ENCODE measurements around the gene KAZN.

The KAZN gene

DNA sequence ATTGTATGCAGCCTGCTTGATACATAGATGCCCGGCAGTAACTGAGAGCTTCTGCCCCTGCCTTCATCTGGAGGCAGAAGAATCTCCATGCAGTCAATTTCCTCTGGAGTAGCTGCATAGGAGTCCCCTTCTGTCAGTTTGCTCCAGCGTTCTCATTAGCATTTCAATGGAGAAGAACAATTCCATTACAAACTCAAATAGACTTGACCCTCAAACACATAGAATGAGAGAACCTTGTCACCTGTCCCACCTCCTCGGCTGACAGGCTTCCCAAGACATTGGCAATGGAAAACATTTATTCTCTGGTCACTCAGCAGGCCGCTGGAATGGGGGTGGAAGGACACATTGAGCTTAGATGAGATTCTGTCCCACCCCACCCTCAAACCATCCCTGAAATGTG, 509.4 kb downstream of the KAZN start:
- no peak for DNase-seq (ENCODE audit: low spot score)

DNA sequence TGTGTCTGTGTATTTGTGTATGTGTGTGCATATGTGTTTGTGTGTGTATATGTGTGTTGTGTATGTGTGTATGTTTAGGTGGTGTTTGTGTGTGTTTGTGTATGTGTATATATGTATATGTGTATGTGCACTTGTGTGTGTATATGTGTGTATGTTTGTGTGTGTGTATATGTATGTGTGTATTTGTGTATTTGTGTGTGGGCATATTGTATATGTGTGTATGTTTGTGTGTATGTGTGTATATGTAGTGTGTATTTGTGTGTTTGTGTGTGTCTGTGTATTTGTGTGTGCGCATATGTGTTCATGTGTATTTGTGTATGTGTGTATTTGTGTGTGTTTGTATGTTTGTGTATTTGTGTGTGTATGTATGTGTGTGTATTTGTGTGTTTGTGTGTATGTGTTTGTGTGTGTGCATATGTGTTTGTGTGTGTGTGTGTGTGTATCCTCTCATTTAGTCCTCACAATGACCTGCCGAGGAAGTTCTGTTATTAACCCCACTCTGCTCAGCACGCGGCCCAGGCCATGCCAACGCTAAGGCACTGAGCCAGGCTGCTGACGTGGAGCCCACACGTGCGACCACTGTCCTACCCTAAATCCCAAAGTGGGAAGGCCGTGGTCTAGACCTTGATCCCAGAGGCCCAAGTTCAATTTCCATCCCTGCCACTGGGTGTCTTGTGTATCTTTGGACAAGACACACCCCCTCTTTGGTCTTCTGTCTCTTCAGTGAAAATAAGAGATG, 511.8 kb downstream of the KAZN start:
- no peak for DNase-seq (ENCODE audit: low spot score)

DNA sequence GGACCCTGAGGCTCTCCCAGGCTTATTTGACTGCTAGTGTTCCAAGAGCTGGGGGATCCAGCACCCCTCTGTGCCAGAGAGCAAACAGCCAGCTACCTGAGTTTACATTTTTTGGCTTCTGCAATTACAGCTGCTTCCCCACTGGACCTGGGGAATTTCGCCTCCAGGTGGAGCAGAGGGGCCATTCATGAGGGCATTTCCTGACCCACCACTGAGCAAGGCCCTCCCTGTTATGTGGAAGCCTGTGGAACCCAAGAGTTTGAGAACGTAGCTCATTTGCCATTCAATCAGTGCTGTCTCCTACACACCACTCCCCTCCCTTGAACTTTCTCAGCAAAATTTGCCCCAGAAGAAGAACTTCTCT, 512.4 kb downstream of the KAZN start:
- DNase-seq (ENCODE audit: low spot score), result no peak

DNA sequence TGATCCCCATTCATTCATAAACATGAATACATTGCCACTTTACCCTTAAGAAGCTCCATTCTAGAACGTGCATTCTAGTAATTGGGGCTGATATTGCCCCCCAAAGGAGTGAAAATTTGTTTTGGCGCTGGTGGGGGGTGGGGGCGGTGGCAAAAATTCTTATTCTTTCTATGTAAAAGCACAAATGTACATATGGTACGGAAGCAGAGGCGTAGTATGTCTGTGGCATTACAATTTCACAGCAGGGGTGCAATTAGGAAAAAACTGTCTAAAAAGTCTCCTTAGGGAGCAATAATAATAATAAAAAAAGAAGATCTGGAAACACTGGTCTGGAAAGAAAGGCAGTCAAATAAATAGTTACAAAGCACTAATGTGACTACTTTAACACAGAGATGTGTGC, 514.7 kb downstream of the KAZN start:
- DNase-seq (ENCODE audit: low spot score), result no peak

DNA sequence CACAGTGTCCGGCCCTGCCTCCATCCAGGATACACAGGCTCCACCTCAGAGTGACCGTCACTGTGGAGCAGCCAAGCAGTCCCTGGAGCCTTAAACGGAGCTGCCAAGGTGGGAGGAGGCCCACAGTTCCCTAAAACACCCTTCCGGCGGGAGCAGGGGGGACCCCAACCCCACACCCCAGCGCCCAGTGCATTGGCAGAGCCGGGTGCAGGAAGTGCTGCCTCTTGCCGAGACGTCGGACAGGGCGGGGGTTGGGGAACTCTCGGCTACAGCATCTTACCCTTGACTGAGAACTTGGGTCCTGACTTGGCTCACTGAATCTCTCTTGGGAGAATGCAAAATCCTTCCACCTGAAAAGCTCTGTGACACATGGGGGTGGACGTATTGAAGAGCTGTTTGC, 516.4 kb downstream of the KAZN start:
- DNase-seq (ENCODE audit: low spot score), result no peak

DNA sequence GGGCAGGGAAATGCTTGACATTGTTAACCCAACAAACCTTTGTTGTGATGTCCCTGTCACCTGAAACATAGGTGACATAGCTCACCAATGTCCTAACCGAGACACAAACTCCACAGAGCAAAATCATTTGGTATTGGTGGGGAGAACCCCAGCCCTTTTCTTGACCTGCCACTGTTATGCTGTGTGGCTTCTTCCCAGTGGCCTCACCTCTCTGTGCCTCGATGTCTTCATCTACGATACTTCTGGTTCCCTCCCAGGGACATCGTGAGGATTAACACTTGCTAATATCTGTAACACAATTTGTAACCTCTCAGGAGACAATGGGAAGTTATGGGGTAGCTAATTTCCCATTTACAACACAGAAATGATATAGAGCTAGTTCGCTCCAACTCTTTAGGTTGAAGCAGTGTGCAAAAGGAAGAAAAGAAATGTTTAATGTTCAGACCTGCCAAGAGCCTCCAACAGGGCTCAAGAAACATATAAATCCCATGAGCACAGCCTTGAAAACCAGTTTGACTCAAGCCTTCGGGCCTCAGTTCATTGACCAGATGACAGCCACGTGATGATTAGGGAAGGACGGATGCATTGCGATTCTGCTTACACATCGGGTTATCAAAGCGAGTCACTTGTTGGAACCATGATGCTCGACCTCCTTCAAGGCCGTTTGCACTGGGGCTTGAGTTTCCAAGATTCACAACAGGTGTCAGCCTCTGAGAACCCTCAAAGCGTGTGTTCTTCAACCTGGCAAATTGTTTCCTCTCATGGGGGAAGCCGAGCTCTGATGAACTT, 517.3 kb downstream of the KAZN start:
- DNase-seq (ENCODE audit: low spot score), result no peak

DNA sequence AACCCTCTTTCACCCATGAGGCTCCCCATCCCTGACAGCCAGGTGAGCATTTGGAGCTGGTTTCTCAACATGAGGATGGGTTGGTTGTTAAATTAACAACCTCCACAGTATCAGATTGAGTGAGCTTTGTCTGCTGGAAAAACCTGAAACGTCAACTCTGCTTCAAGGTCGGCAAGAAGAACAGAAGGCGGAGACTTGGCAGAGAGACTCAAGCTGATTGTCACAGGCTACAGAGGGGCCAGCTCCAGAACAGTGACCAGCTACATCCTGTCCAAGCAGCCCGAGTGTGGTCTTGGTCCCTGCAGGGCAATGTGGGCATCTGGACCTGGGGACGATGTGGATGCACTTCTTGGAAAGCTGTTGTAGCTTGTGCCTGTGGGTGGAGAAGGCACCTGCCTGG, 518.5 kb downstream of the KAZN start:
- DNase-seq (ENCODE audit: low spot score), result no peak

DNA sequence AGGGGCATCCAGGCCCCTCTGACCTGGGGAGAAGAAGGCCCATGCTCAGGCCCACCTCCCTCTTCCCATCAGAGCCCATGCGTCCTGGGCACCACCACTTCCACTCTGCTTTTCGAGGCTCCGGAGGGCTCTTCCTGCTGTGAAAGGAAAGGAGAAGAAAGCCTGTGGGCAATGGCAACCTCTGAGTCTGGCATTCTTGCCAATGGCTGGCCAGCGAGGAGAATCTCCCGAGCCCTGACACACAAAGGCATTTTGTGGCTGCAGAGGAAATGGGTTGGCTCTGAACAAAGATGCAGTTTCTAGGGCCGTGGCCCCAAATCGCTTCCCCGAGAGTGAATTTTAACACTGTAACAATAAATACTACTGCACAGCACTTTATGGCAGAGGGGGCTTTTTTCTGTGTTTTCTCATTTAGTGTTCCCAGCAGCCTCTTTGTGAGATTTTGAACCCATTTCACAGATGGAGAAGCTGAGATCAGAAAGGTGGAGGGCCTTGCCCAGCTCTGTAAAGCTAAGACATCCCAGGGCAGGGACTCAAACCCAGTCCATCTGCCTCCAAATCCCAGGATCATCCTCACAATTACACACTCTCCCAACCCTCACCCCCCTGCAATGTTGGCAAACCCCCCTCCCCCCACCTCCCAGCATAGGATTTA, 519.3 kb downstream of the KAZN start:
- no peak for DNase-seq (ENCODE audit: low spot score)

DNA sequence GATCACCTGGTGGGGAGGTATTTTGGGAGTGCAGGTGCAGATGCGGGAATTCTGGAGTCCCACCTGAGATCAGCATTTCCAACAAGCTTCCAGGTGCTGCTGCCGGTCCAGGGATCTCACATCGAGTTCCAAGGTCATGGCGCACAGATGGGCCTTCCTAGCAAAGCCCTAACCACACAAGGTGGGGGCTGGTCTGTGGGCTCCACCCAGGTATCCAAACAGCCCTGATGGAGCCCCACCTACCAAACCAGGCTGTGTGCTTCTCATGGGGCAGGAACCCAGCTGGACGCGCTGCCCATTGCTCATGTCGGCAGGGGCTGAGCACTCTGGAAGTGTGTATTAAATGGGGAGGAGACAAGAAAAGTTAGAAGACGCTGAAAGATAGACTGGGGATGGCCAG, 520.1 kb downstream of the KAZN start:
- DNase-seq (ENCODE audit: low spot score), result no peak

DNA sequence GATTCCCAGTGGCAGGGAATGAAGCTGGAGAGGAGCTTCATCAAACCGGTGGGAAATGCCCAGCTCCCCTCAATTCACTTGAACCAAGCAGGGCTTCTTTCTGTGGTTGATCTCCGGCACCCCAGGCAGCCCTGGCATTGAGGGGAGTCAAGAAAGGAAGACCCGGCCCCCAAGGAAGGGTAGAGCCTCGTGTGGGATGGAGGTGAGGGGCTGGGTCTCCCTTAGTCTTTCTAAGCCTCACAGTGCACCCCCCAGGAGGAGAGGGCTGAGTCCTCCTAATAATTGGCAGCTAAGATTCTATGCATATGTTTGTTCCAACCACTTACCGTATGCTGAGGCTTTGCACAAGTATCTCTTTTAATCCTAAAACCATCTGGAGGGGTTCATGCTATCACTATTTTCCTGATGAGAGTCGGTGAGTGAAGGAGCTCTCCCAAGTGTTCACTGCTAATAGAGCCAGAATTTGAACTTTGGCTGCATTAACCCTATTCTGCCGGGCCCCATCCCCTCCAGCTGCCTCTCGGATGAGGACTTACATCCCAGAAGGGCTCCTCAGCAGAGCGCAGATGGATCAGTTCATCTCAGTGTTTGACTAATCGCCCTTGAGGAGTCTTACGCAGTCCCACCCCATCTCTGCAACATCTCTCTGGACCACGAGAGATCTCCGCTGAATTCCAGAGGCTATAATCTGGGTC, 521.9 kb downstream of the KAZN start:
- DNase-seq (ENCODE audit: low spot score), result no peak

DNA sequence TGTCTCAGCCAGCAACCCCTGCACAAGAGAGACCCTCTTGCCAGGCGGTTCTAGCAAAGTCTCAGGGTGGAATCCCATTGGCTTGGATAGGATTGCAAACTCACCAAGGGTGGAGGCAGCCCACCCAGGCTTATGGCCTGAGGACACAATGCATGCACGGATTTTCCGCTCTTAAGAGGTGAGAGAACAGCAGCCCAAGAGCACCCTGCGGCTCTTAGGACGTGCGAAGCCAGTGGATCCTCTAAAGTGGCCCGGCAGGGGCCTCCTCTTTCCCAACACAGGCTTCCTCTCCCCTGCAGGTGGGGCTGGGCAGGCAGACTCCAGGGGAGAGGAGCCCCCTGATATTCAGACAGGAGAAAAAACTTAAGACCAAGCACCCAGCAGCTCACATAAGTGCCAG, 523.8 kb downstream of the KAZN start:
- DNase-seq (ENCODE audit: low spot score), result no peak

DNA sequence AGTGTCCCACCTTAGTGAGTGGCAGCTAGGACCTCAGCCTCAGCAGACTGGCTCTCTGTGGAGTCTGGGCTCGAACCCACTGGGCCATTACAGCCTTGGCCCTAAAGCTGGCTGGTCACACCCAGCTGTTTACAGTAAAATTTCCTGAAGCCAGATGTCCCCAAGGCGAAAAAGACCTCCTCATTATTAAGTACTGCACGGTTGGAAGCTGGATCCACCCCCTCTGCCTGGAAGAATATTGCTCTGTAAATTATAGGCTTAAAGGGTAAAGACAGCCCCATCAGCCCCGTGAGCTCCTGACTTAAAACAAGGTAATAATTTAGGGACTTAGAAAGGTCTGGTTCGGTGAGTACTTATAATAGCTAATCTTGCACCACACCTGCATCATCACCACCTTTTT, 524.8 kb downstream of the KAZN start:
- DNase-seq (ENCODE audit: low spot score), result no peak

DNA sequence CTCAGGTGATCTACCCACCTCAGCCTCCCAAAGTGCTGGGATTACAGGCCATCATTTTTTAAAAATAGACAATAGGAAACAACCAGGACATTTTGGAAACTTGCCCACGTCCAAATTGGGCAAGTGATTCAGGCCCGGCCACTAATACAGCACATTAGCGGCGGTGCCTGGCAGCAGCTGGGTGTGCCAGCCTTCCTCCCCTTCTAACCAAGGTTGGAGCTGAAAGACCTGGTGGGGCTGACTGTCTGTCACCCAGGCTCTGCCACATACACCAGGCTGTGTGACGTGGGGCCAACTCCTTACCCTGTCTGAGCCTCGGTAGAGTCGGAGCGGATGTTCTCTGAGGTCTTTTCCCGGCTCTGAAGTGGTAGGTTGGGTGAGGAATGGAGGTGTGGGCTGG, 525.4 kb downstream of the KAZN start:
- no peak for DNase-seq (ENCODE audit: low spot score)

DNA sequence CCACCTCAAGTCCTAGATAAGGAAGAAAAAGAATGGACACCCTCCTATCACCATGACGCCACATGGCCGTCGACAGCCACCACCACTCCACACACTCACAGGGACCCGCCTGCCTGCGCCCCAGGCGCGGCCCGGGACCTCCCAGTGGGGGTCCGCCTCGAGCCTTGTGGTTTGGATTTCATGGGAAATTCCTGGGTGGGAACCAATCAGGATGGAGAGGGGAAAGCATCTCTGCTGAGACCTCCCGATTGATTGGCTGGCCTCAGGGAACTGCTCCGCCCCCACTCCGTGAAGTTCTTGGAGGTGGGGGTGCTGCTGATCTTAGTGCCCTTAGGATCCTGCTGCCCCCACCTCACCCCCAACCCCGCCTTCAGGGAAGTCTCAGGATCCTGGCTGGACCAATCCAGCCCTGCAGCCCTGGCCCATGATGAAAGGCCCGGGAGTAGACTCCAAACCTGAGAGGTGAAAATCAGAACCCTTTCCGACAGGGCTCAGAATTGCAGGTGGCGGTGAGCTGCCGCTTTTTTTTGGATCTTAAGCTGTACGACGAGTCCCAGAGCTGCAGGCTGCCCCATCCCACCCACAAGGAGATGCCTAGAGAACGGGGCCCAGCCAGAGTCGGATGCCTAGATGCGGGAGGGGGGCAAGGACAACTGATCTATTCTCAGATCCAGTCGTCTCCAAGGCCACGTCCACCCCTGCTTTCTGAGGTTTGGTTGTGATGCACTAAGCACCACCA, 526.0 kb downstream of the KAZN start:
- DNase-seq (ENCODE audit: low spot score), result no peak

DNA sequence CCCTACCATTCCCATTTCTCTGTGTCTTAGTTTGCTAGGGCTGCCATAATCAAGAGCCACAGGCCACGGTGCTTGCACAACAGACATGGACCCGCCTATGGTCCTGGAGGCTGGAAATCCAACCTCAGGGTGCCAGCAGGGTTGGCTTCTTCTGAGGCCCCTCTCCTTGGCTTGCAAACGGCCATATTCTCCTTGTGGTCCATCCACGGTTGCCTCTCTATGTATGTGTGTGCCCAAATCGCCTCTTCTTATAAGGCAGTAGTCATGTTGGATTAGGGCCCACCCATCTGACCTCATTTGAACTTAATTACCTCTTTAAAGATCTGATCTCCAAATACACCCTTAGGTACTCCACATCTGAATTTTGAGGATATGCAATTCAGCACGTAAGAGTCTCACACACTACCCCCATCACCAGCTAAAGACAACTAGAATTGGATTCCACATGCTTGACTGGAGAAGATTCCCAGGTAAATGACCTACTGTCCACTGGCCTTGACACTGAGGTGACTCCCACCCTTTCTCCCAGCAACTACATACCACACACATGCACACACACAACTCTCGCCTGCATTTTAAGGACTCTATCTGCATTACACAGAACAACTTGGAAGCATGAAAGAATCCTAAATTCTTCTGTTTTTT, 526.7 kb downstream of the KAZN start:
- no peak for DNase-seq (ENCODE audit: low spot score)

DNA sequence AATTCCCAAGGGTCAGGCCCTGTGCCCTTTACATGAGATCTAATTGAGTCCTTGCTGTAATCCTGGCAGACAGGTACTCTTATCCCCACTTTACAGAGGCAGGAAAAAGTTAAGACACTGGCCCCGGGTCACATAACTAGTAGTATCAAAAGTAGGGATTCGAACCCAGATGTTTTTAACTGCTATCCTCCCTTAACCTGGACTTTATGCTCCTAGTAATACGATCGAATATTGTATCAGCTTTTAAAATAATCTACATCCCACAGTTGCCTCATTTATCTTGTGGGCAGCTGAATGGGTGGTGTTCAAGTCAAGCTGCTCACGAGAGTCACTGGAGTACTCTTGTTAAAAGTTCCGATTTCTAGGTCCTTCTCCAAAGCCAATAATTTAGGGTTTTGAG, 529.6 kb downstream of the KAZN start:
- no peak for DNase-seq (ENCODE audit: low spot score)

DNA sequence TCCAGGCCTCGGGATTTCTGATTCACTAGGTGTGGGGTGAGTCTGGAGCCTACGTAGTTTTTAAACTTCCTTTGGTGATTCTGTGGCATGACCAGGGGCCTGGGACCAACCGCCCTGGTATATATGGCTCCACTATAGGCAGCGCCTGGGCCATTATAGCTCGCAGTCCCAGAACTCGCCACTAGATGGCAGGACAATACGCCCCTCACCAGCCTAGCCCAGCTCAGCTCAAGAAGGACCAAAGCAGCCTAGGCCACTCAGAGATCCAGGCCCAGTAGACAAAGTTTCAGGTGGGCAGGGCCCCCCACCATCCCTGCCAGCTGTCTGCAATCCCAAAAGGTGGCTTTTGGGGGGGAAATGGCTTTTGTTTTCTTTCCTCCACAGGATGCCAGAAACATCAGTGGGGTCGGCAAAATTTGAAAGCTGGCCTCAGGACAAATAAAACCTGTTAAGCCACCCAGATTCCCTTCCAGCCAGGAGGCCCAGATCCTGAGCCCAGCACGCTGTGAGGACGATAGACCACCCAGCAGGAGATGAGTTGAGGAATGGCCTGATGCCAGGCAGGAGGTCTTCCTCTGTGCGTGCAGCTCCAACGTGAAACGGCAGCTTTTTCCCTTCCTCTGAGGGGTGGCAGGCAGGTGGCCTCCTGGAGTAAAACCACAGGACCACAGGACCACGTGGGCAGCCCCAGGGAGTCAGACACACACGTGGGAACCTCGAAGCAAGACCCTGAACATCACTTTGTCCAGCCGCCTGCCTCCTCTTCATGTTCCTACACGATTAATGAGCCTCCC, 530.2 kb downstream of the KAZN start:
- DNase-seq (ENCODE audit: low spot score), result peak; percentile 76

DNA sequence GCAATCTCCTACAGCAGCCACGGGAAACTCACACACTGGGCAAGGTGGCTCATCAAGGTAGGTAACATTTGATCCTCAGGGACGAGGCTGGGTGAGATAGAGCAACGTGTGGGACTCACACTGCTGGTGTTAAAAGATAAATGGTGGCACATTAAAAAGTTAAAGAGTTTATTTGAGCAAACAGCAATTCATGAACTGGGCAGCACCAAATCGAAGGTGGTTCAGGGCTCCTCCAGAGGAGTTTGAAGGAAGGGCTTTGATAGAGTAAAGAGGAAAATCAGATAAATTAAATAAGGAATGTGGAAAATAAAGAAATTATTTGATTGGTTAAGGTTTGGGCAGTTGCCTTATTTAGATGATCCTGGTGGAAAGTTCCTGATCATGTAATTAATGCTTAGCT, 531.5 kb downstream of the KAZN start:
- no peak for DNase-seq (ENCODE audit: low spot score)

DNA sequence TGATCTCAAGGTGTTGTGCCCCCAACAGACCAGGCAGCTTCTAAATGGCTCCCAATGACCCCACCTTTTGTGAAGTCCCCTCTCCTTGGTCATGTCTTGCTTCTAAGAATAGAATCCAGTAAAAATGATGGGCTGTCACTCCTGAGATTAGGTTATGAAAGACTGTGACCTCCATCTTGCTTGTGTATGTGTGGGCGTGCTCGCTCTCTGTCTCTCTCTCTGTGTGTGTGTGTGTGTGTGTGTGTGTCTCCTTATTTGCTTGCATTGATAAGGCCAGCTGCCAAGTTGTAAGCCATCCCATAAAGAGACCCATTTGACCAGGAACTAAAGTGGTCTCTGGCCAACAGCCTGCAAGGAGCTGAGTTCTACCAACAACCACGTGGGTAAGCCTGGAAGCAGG, 532.1 kb downstream of the KAZN start:
- DNase-seq (ENCODE audit: low spot score), result no peak

DNA sequence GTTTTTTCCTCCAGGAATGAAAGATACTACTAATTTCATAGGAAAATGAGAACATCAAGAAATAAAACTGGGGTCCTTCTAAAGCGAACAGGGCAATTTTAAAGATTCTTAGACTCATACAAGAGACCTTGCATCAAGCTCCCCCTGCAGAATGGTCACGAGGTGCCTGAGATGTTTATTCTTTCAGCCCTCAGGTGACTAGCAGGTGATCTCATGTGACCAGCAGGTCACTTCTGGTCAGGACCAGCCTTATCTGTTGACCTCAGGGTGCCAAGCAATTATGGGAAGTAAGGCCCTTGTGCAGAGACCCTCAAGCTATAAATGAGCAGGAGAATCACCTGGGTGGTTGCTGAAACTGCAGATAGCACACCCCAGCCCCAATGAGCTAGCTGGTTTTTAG, 534.5 kb downstream of the KAZN start:
- DNase-seq (ENCODE audit: low spot score), result no peak
